Measurements from ENCODE around the gene CIRBP. TPM values are rescaled to one million over a fixed set of nuclear protein-coding genes. Genes with fewer than 3 reads are reported as not detected.

CIRBP gene
- total and polyA plus RNA-seq, 2 of the 13 experiments (the other 11 are each of a cell fraction or from before 2014, with no cell fraction given), result 133 to 140 TPM

- TF ChIP-seq NBN (conservative IDR thresholded peaks at IDR 0.05) (no peak), MEIS1 (CRISPR knock-in tag; IDR thresholded peaks at IDR 0.05; ENCODE audit: borderline replicate concordance) (no peak), ZFP37 (CRISPR knock-in tag; IDR thresholded peaks at IDR 0.05; ENCODE audit: borderline replicate concordance) (no peak), ZKSCAN8 (CRISPR knock-in tag; IDR thresholded peaks at IDR 0.05; ENCODE audit: borderline replicate concordance) (no peak), SOX5 (CRISPR knock-in tag; IDR thresholded peaks at IDR 0.05; ENCODE audit: borderline replicate concordance) (no peak), ZFP36L1 (CRISPR knock-in tag; IDR thresholded peaks at IDR 0.05) (no peak), ZNF878 (CRISPR knock-in tag; IDR thresholded peaks at IDR 0.05) (no peak), SP140L (CRISPR knock-in tag; IDR thresholded peaks at IDR 0.05; ENCODE audit: borderline replicate concordance) (no peak), ZFP62 (CRISPR knock-in tag; IDR thresholded peaks at IDR 0.05) (no peak), SETDB1 (CRISPR knock-in tag; IDR thresholded peaks at IDR 0.05; ENCODE audit: borderline replicate concordance) (no peak), HOXA5 (CRISPR knock-in tag; IDR thresholded peaks at IDR 0.05) (0 out of 2 replicates have a peak, but pooled peaks have one; percentile 3), ZNF747 (CRISPR knock-in tag; IDR thresholded peaks at IDR 0.05; ENCODE audit: borderline replicate concordance) (no peak), RBM22 (optimal IDR thresholded peaks at IDR 0.05; ENCODE audit: low read length) (no peak), MED1 (CRISPR knock-in tag; IDR thresholded peaks at IDR 0.05) (peak; percentile 46; the same call in 1 of the 2 replicates), ZMYM4 (CRISPR knock-in tag; IDR thresholded peaks at IDR 0.05) (no peak), HINFP (CRISPR knock-in tag; IDR thresholded peaks at IDR 0.05; ENCODE audit: low read depth) (no peak), ZFP36L2 (CRISPR knock-in tag; IDR thresholded peaks at IDR 0.05) (no peak), NR0B2 (CRISPR knock-in tag; IDR thresholded peaks at IDR 0.05) (peak; percentile 43; the same call in 1 of the 2 replicates), E2F1 (CRISPR knock-in tag; IDR thresholded peaks at IDR 0.05) (0 out of 2 replicates have a peak, but pooled peaks have one; percentile 18), ZMYM3 (CRISPR knock-in tag; IDR thresholded peaks at IDR 0.05) (no peak), TARDBP (CRISPR knock-in tag; IDR thresholded peaks at IDR 0.05) (0 out of 2 replicates have a peak, but pooled peaks have one; percentile 16), ZNF580 (CRISPR knock-in tag; IDR thresholded peaks at IDR 0.05; ENCODE audit: borderline replicate concordance, low read depth) (no peak; the same call in 1 of the 2 replicates)
- TF ChIP-seq, protein P1, sequence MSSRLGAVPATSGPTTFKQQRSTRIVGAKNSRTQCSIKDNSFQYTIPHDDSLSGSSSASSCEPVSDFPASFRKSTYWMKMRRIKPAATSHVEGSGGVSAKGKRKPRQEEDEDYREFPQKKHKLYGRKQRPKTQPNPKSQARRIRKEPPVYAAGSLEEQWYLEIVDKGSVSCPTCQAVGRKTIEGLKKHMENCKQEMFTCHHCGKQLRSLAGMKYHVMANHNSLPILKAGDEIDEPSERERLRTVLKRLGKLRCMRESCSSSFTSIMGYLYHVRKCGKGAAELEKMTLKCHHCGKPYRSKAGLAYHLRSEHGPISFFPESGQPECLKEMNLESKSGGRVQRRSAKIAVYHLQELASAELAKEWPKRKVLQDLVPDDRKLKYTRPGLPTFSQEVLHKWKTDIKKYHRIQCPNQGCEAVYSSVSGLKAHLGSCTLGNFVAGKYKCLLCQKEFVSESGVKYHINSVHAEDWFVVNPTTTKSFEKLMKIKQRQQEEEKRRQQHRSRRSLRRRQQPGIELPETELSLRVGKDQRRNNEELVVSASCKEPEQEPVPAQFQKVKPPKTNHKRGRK (CRISPR knock-in tag; IDR thresholded peaks at IDR 0.05), result no peak
Measured at GRCh38 chr19:1241417-1242095, 27.6 kb upstream of the CIRBP start, which contains the start of gene ATP5F1D (continued).

All from HepG2 (cell line).